ENCODE results near the gene PACRG.

GRCh38 chr6:163180874-163181541 lies 453.2 kb downstream of the PACRG start:
- peak; percentile 76 to 98 for TF ChIP-seq CTCF (conservative IDR thresholded peaks at IDR 0.05; ENCODE audit: low read depth in 2 of 2)
- no peak for TF ChIP-seq POLR2AphosphoS5 (IDR thresholded peaks at IDR 0.05; ENCODE audit: low read depth)
- TF ChIP-seq REST (IDR thresholded peaks at IDR 0.05; ENCODE audit: unreplicated experiment): no peak
- no peak for TF ChIP-seq CREB1 (CRISPR knock-in tag; IDR thresholded peaks at IDR 0.05; ENCODE audit: low read depth)
- TF ChIP-seq EZH2 (IDR thresholded peaks at IDR 0.05; ENCODE audit: low read depth, unreplicated experiment): no peak
- no peak for TF ChIP-seq ZNF331 (CRISPR knock-in tag; IDR thresholded peaks at IDR 0.05; ENCODE audit: low read depth)
- no peak for TF ChIP-seq EZH2phosphoT487 (IDR thresholded peaks at IDR 0.05; ENCODE audit: unreplicated experiment)
- no peak for TF ChIP-seq ETS1 (IDR thresholded peaks at IDR 0.05)
- no peak for TF ChIP-seq STAT1 (IDR thresholded peaks at IDR 0.05; ENCODE audit: unreplicated experiment)
- no peak for TF ChIP-seq ZNF114 (CRISPR knock-in tag; IDR thresholded peaks at IDR 0.05)
- TF ChIP-seq JUNB (IDR thresholded peaks at IDR 0.05; ENCODE audit: unreplicated experiment): no peak
- TF ChIP-seq ZNF462 (CRISPR knock-in tag; IDR thresholded peaks at IDR 0.05): no peak; the same call in 1 of the 2 replicates
- no peak for TF ChIP-seq NANOG (IDR thresholded peaks at IDR 0.05; ENCODE audit: borderline replicate concordance)
